IPS-18a (cell line): ENCODE data around the gene DNAH2.
A peak's percentile ranks its signal among the peaks of the same experiment; 100 is the strongest.

Source experiments
- H3K27ac ChIP-seq: one replicate; pipeline ENCODE4 v1.5.1; 2013; ENCODE audit warnings: low read length
- H3K27me3 ChIP-seq: one replicate; pipeline ENCODE4 v1.6.1; 2013; ENCODE audit warnings: mild to moderate bottlenecking, low read length; ENCODE audit not compliant: control insufficient read depth, insufficient read depth
- H3K36me3 ChIP-seq: one replicate; pipeline ENCODE4 v1.6.1; 2013; ENCODE audit warnings: low read depth, low read length; ENCODE audit not compliant: control insufficient read depth
- H3K4me1 ChIP-seq: one replicate; pipeline ENCODE4 v1.6.1; 2013; ENCODE audit warnings: low read depth, low read length; ENCODE audit not compliant: control insufficient read depth
- H3K4me3 ChIP-seq: one replicate; pipeline ENCODE4 v1.5.1; 2013; ENCODE audit warnings: low read length
- H3K9ac ChIP-seq: one replicate; pipeline ENCODE4 v1.6.1; 2013; ENCODE audit warnings: mild to moderate bottlenecking, low read length, moderate library complexity
- H3K9me3 ChIP-seq: one replicate; pipeline ENCODE4 v1.6.1; 2013; ENCODE audit warnings: low read depth, low read length; ENCODE audit not compliant: control insufficient read depth

Gene DNAH2

GRCh38 chr17:7716901-7717755 lies at the start of gene DNAH2:
Gene DNAH2, plus strand, starts transcription at chr17:7717744. Its CDS starts 1,991 bp downstream, at chr17:7719735.
- H3K36me3 ChIP-seq, result no peaks in the 10 kb centered on the region
- peak within 1 kb of the TSS; percentile 73 for H3K4me3 ChIP-seq
- peaks cover 22% of the 10 kb centered on the region for H3K4me1 ChIP-seq
- peak within 1 kb of the TSS; percentile 49 for H3K9ac ChIP-seq
- no peaks in the 10 kb centered on the region for H3K9me3 ChIP-seq
- no peak within 1 kb of the TSS for H3K27ac ChIP-seq
- peaks cover 27% of the 10 kb centered on the region for H3K27me3 ChIP-seq

GRCh38 chr17:7668482-7668881 lies 49.1 kb upstream of the DNAH2 start:
- H3K4me1 ChIP-seq, result no peaks in the 10 kb centered on the region
- no peak overlapping the region for H3K9ac ChIP-seq
- H3K4me3 ChIP-seq, result no peak overlapping the region
- no peaks in the 10 kb centered on the region for H3K27me3 ChIP-seq
- peaks cover 56% of the 10 kb centered on the region for H3K36me3 ChIP-seq
- no peak overlapping the region for H3K27ac ChIP-seq
- peaks cover 3% of the 10 kb centered on the region for H3K9me3 ChIP-seq

GRCh38 chr17:7673239-7673638 lies 44.3 kb upstream of the DNAH2 start:
- no peak overlapping the region for H3K9ac ChIP-seq
- no peaks in the 10 kb centered on the region for H3K27me3 ChIP-seq
- H3K4me3 ChIP-seq, result no peak overlapping the region
- H3K36me3 ChIP-seq, result peaks cover 70% of the 10 kb centered on the region
- peaks cover 16% of the 10 kb centered on the region for H3K4me1 ChIP-seq
- H3K27ac ChIP-seq, result no peak overlapping the region
- peaks cover 7% of the 10 kb centered on the region for H3K9me3 ChIP-seq

- peaks cover 7% of the 10 kb centered on the region for H3K9me3 ChIP-seq
- H3K27me3 ChIP-seq, result no peaks in the 10 kb centered on the region
- H3K9ac ChIP-seq, result no peak overlapping the region
- H3K4me3 ChIP-seq, result no peak overlapping the region
- H3K4me1 ChIP-seq, result peaks cover 16% of the 10 kb centered on the region
- peaks cover 53% of the 10 kb centered on the region for H3K36me3 ChIP-seq
- H3K27ac ChIP-seq, result no peak overlapping the region
Measured at GRCh38 chr17:7674934-7675333, 42.6 kb upstream of the DNAH2 start.

- Histone ChIP-seq H3K4me1 (peaks cover 16% of the 10 kb centered on the region), H3K4me3 (no peak overlapping the region), H3K9ac (no peak overlapping the region), H3K27ac (no peak overlapping the region), H3K36me3 (peaks cover 37% of the 10 kb centered on the region), H3K9me3 (peaks cover 7% of the 10 kb centered on the region), H3K27me3 (no peaks in the 10 kb centered on the region)
Measured at GRCh38 chr17:7676533-7676932, 41.0 kb upstream of the DNAH2 start.

- H3K27ac ChIP-seq, result peak overlapping the region; percentile 12
- peaks cover 31% of the 10 kb centered on the region for H3K36me3 ChIP-seq
- H3K27me3 ChIP-seq, result no peaks in the 10 kb centered on the region
- H3K9ac ChIP-seq, result no peak overlapping the region
- peaks cover 7% of the 10 kb centered on the region for H3K9me3 ChIP-seq
- H3K4me3 ChIP-seq, result peak overlapping the region; percentile 25
- peaks cover 16% of the 10 kb centered on the region for H3K4me1 ChIP-seq
Measured at GRCh38 chr17:7677388-7678067, 40.0 kb upstream of the DNAH2 start.

- peaks cover 14% of the 10 kb centered on the region for H3K4me1 ChIP-seq
- peak overlapping the region; percentile 98 for H3K9ac ChIP-seq
- no peaks in the 10 kb centered on the region for H3K9me3 ChIP-seq
- H3K36me3 ChIP-seq, result peaks cover 5% of the 10 kb centered on the region
- H3K27ac ChIP-seq, result no peak overlapping the region
- peak overlapping the region; percentile 81 for H3K4me3 ChIP-seq
- H3K27me3 ChIP-seq, result no peaks in the 10 kb centered on the region
Measured at GRCh38 chr17:7684851-7685532, 32.6 kb upstream of the DNAH2 start.

- Histone ChIP-seq H3K9ac (peak overlapping the region; percentile 98), H3K36me3 (peaks cover 5% of the 10 kb centered on the region), H3K4me3 (peak overlapping the region; percentile 81), H3K4me1 (peaks cover 14% of the 10 kb centered on the region), H3K27me3 (no peaks in the 10 kb centered on the region), H3K27ac (peak overlapping the region; percentile 96), H3K9me3 (no peaks in the 10 kb centered on the region)
Measured at GRCh38 chr17:7685533-7686221, 31.9 kb upstream of the DNAH2 start.

GRCh38 chr17:7686222-7687071 lies 31.1 kb upstream of the DNAH2 start:
- peak overlapping the region; percentile 81 for H3K4me3 ChIP-seq
- H3K27me3 ChIP-seq, result no peaks in the 10 kb centered on the region
- peaks cover 5% of the 10 kb centered on the region for H3K36me3 ChIP-seq
- H3K4me1 ChIP-seq, result peaks cover 14% of the 10 kb centered on the region
- H3K9me3 ChIP-seq, result no peaks in the 10 kb centered on the region
- peak overlapping the region; percentile 98 for H3K9ac ChIP-seq
- peak overlapping the region; percentile 93 for H3K27ac ChIP-seq

GRCh38 chr17:7687072-7687907 lies 30.3 kb upstream of the DNAH2 start, which contains the start of gene TP53:
Gene TP53, minus strand, starts transcription at chr17:7687490. Its CDS starts 10,896 bp downstream, at chr17:7676594.
- Histone ChIP-seq H3K36me3 (peaks cover 5% of the 10 kb centered on the region), H3K27ac (peak within 1 kb of the TSS; percentile 93), H3K27me3 (no peaks in the 10 kb centered on the region), H3K9ac (peak within 1 kb of the TSS; percentile 98), H3K4me1 (peaks cover 14% of the 10 kb centered on the region), H3K9me3 (no peaks in the 10 kb centered on the region), H3K4me3 (peak within 1 kb of the TSS; percentile 86)
